SU-DHL-6 (cell line): Measurements from ENCODE around the gene CHN1.

Source experiments
- EZH2phosphoT487 ChIP-seq: fragments of 200-600 bp; sonication (generic), shearing (Covaris generic); conservative IDR thresholded peaks from 2 replicates; pipeline ENCODE4 v1.6.1; 2018; ENCODE audit warnings: mild to moderate bottlenecking, antibody characterized with exemption, low read length, moderate library complexity, mixed read lengths
- TF ChIP-seq, protein P1 (sequence below): fragments of 200-600 bp; sonication (generic); IDR thresholded peaks from one replicate; pipeline ENCODE4 v1.5.1; 2017; ENCODE audit warnings: antibody characterized with exemption, mild to moderate bottlenecking, low read length, moderate library complexity; ENCODE audit not compliant: insufficient read depth, poor library complexity, severe bottlenecking

DNA sequence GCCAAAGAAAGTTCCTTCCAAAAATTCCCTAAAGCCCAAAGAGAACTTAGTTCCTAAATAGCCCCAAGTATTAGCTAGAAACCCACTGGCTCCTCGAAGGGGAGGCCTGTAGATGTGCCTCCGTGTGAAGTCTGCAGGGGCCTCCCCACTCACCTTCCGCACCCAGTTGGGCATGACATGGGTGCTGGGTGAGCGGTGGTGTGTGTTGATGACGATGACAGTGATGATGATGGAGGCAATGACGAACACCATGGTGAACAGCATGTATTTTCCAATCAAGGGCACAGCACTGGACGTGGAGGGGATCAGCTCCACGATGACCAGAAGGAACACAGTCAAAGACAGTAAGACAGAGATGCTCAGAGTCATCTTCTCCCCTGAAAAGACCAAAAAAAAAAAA, 255.4 kb downstream of the CHN1 start:
- TF ChIP-seq, protein P1, sequence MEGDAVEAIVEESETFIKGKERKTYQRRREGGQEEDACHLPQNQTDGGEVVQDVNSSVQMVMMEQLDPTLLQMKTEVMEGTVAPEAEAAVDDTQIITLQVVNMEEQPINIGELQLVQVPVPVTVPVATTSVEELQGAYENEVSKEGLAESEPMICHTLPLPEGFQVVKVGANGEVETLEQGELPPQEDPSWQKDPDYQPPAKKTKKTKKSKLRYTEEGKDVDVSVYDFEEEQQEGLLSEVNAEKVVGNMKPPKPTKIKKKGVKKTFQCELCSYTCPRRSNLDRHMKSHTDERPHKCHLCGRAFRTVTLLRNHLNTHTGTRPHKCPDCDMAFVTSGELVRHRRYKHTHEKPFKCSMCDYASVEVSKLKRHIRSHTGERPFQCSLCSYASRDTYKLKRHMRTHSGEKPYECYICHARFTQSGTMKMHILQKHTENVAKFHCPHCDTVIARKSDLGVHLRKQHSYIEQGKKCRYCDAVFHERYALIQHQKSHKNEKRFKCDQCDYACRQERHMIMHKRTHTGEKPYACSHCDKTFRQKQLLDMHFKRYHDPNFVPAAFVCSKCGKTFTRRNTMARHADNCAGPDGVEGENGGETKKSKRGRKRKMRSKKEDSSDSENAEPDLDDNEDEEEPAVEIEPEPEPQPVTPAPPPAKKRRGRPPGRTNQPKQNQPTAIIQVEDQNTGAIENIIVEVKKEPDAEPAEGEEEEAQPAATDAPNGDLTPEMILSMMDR = no peak
- no peak for TF ChIP-seq EZH2phosphoT487
